Measurements from ENCODE around the gene ELK1. TPM values are rescaled to one million over a fixed set of nuclear protein-coding genes. Genes with fewer than 3 reads are reported as not detected.

The ELK1 gene
- total RNA-seq, 2 experiments from 2014 or later = 67.6 to 73.2 TPM

- Mint-ChIP-seq H3K9me3 (no peaks in the 10 kb centered on the region), H3K27ac (peak overlapping the region; percentile 88), H3K27me3 (no peaks in the 10 kb centered on the region), H3K36me3 (ENCODE audit: low read depth) (peaks cover 65% of the 10 kb centered on the region), H3K4me3 (peak overlapping the region; percentile 92), H3K4me1 (ENCODE audit: low read depth) (peaks cover 47% of the 10 kb centered on the region)
- ATAC-seq (no peak), DNase-seq (no peak)
- ChIA-PET POLR2A (interaction anchor here (1.1 kb wide), 1 partner anchor 14 kb away, joined by 3 read pairs; no protein-coding TSS in a partner anchor), CTCF (interaction anchor here (1.6 kb wide), 1 partner anchor 10 kb away, joined by 4 read pairs; no protein-coding TSS in a partner anchor)
- intact Hi-C loops (cut with micrococcal nuclease) = no loop called here
- no peak for TF ChIP-seq CTCF (IDR thresholded peaks at IDR 0.05)
Observed at GRCh38 chrX:47651043-47651905, 911 bp upstream of the ELK1 start.

GRCh38 chrX:47649781-47650163 is 591 bp downstream of the ELK1 start:
- peaks cover 57% of the 10 kb centered on the region for H3K36me3 Mint-ChIP-seq (ENCODE audit: low read depth)
- peaks cover 44% of the 10 kb centered on the region for H3K4me1 Mint-ChIP-seq (ENCODE audit: low read depth)
- DNase-seq (no peak), ATAC-seq (no peak)
- ChIA-PET POLR2A (interaction anchor here (1.1 kb wide), 1 partner anchor 13 kb away, joined by 3 read pairs; no protein-coding TSS in a partner anchor), CTCF (interaction anchor here (1.6 kb wide), 1 partner anchor 8 kb away, joined by 4 read pairs; no protein-coding TSS in a partner anchor)
- intact Hi-C loops (cut with micrococcal nuclease) = no loop called here
- no peaks in the 10 kb centered on the region for H3K9me3 Mint-ChIP-seq
- H3K27me3 Mint-ChIP-seq = no peaks in the 10 kb centered on the region
- peak overlapping the region; percentile 92 for H3K4me3 Mint-ChIP-seq
- TF ChIP-seq CTCF (IDR thresholded peaks at IDR 0.05) = no peak
- H3K27ac Mint-ChIP-seq = peak overlapping the region; percentile 88

- TF ChIP-seq CTCF (IDR thresholded peaks at IDR 0.05) = no peak
- H3K4me1 Mint-ChIP-seq (ENCODE audit: low read depth) = peaks cover 49% of the 10 kb centered on the region
Observed at GRCh38 chrX:47649271-47649670, 1.1 kb downstream of the ELK1 start.

DNA sequence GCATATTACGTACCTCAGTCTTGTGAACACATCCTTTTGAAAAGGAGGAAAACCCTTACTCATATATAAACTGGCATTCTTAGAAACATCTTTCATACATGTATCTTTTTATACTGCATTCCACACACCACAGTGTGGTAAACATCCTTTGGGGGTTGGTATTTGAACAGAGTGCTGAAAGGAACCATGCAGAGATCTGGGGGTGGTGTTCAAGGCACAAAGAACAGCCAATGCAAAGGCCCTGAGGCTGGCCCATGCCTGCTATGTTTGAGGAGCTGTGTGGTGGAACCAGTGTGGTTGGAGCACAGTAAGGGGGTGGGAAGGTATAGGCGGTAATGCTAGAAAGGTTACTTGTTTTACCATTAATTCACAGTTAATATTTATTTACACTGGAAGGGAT is 2.0 kb downstream of the ELK1 start:
- ChIA-PET CTCF (interaction anchor here (1.0 kb wide), 1 partner anchor 184 kb away, joined by 3 read pairs; no protein-coding TSS in a partner anchor), POLR2A (interaction anchor here (0.7 to 1.3 kb wide), 3 partner anchors 13 to 19 kb away, joined by 3 to 6 read pairs (median 3); partner anchors contain the start of gene CFP)
- Mint-ChIP-seq H3K27me3 (no peaks in the 10 kb centered on the region), H3K36me3 (ENCODE audit: low read depth) (peaks cover 49% of the 10 kb centered on the region), H3K4me1 (ENCODE audit: low read depth) (peaks cover 51% of the 10 kb centered on the region), H3K9me3 (no peaks in the 10 kb centered on the region), H3K4me3 (peak overlapping the region; percentile 92), H3K27ac (peak overlapping the region; percentile 88)
- ATAC-seq (no peak), DNase-seq (peak; percentile 56)
- intact Hi-C loops (cut with micrococcal nuclease) = no loop called here
- no peak for TF ChIP-seq CTCF (IDR thresholded peaks at IDR 0.05)

More at GRCh38 chrX:47649271-47649670, 1.1 kb downstream of the ELK1 start:
- POLR2A ChIA-PET = interaction anchor here (0.9 to 1.3 kb wide), 2 partner anchors 12 to 20 kb away, joined by 3 to 6 read pairs; partner anchors contain the start of gene CFP
- intact Hi-C loops (cut with micrococcal nuclease) = no loop called here
- Mint-ChIP-seq H3K9me3 (no peaks in the 10 kb centered on the region), H3K27me3 (no peaks in the 10 kb centered on the region), H3K4me3 (peak overlapping the region; percentile 92), H3K27ac (peak overlapping the region; percentile 88), H3K36me3 (ENCODE audit: low read depth) (peaks cover 54% of the 10 kb centered on the region)
- ATAC-seq = no peak
- DNase-seq = no peak
- CTCF ChIA-PET = interaction anchor here (1.0 kb wide), 1 partner anchor 183 kb away, joined by 3 read pairs; no protein-coding TSS in a partner anchor

DNA sequence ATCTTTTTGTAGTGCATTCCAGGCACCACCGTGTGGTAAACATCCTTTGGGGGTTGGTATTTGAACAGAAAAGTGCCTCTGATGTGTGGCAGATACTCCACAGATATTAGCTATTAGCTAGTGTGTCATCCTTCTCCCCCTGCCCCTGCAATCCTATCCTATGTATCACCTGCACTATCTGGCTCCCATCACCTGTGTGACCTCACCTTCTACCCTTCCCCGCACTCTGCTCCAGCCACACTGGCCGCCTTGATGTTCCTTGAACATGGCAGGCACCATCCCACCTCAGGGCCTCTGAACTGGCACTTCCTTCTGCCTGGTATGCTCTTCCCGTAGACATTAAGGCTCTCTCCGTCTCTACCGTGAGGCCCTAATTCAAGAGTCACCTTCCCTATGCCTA is 3.7 kb downstream of the ELK1 start:
- Mint-ChIP-seq H3K27ac (peak overlapping the region; percentile 53), H3K9me3 (no peaks in the 10 kb centered on the region), H3K4me3 (no peak overlapping the region), H3K36me3 (ENCODE audit: low read depth) (peaks cover 39% of the 10 kb centered on the region), H3K4me1 (ENCODE audit: low read depth) (peaks cover 47% of the 10 kb centered on the region), H3K27me3 (no peaks in the 10 kb centered on the region)
- CTCF ChIA-PET = no interaction called here
- DNase-seq (no peak), ATAC-seq (no peak)
- POLR2A ChIA-PET = no interaction called here
- TF ChIP-seq CTCF (IDR thresholded peaks at IDR 0.05) = no peak
- intact Hi-C loops (cut with micrococcal nuclease) = no loop called here
